DOHH2 (cell line): ENCODE measurements around the gene EIPR1.

Source experiments
- H3F3A ChIP-seq: fragments of 200-600 bp; sonication (generic), shearing (Covaris generic); 2 replicates; pipeline ENCODE4 v1.6.0; 2016; ENCODE audit warnings: antibody characterized with exemption, mild to moderate bottlenecking; ENCODE audit not compliant: control insufficient read depth, insufficient read depth
- H3K27ac ChIP-seq: fragments of 200-600 bp; sonication (generic); 2 replicates; pipeline ENCODE4 v1.5.1; 2014; ENCODE audit warnings: low read depth, mild to moderate bottlenecking, low read length, moderate library complexity
- H3K27me3 ChIP-seq: fragments of 200-600 bp; sonication (generic); 2 replicates; pipeline ENCODE4 v1.6.1; 2014; ENCODE audit warnings: mild to moderate bottlenecking, low read length, mixed read lengths; ENCODE audit not compliant: control insufficient read depth
- H3K36me3 ChIP-seq: fragments of 200-600 bp; sonication (generic); 2 replicates; pipeline ENCODE4 v1.6.1; 2014; ENCODE audit warnings: mild to moderate bottlenecking, low read length, moderate library complexity, mixed read lengths; ENCODE audit not compliant: control insufficient read depth
- H3K4me1 ChIP-seq: fragments of 200-600 bp; sonication (generic); 2 replicates; pipeline ENCODE4 v1.6.1; 2014; ENCODE audit warnings: mild to moderate bottlenecking, low read length, mixed read lengths; ENCODE audit not compliant: control insufficient read depth
- H3K4me2 ChIP-seq: fragments of 200-600 bp; sonication (generic); 2 replicates; pipeline ENCODE4 v1.6.0; 2014; ENCODE audit warnings: mild to moderate bottlenecking, low read length, moderate library complexity
- H3K4me3 ChIP-seq: fragments of 200-600 bp; sonication (generic); 2 replicates; pipeline ENCODE4 v1.5.1; 2014; ENCODE audit warnings: mild to moderate bottlenecking, low read length, mixed read lengths
- H3K79me2 ChIP-seq: fragments of 200-600 bp; sonication (generic); 2 replicates; pipeline ENCODE4 v1.6.1; 2014; ENCODE audit warnings: mild to moderate bottlenecking, low read length, mixed read lengths; ENCODE audit not compliant: control insufficient read depth
- H3K9me2 ChIP-seq: fragments of 200-600 bp; sonication (generic); replicated peaks from 2 replicates; pipeline ENCODE4 v1.6.1; 2014; ENCODE audit warnings: mild to moderate bottlenecking, low read length, mixed read lengths; ENCODE audit not compliant: control insufficient read depth
- H3K9me3 ChIP-seq: fragments of 200-600 bp; sonication (generic); 2 replicates; pipeline ENCODE4 v1.6.1; 2014; ENCODE audit warnings: antibody characterized with exemption, low read length, mixed read lengths; ENCODE audit not compliant: control insufficient read depth, insufficient read depth
- H4K20me1 ChIP-seq: fragments of 200-600 bp; sonication (generic); 2 replicates; pipeline ENCODE4 v1.6.0; 2014; ENCODE audit warnings: low read depth, mild to moderate bottlenecking, antibody characterized with exemption, low read length, moderate library complexity; ENCODE audit not compliant: control insufficient read depth, insufficient read depth
- CTCF ChIP-seq: fragments of 200-600 bp; sonication (generic); IDR thresholded peaks from one replicate; pipeline ENCODE4 v1.5.1; 2014; ENCODE audit warnings: antibody characterized with exemption, mild to moderate bottlenecking, low read depth, low read length; ENCODE audit not compliant: poor library complexity, severe bottlenecking
- EZH2phosphoT487 ChIP-seq: fragments of 200-600 bp; sonication (generic); IDR thresholded peaks from 2 replicates; pipeline ENCODE4 v1.6.1; 2017; ENCODE audit warnings: borderline replicate concordance, mild to moderate bottlenecking, antibody characterized with exemption, low read length, moderate library complexity, mixed read lengths

Gene EIPR1

GRCh38 chr2:3172265-3172935 is 205.2 kb downstream of the EIPR1 start:
- H3K4me1 ChIP-seq = no peaks in the 10 kb centered on the region
- H3K27me3 ChIP-seq = no peaks in the 10 kb centered on the region
- no peaks in the 10 kb centered on the region for H3K79me2 ChIP-seq
- no peak overlapping the region for H3K4me2 ChIP-seq
- H3K36me3 ChIP-seq = no peaks in the 10 kb centered on the region
- no peaks in the 10 kb centered on the region for H3K9me3 ChIP-seq
- TF ChIP-seq EZH2phosphoT487 (no peak), CTCF (no peak)
- H4K20me1 ChIP-seq = no peaks in the 10 kb centered on the region; the same call in 1 of the 2 replicates
- H3F3A ChIP-seq = no peaks in the 10 kb centered on the region
- no peaks in the 10 kb centered on the region for H3K9me2 ChIP-seq
- H3K27ac ChIP-seq = no peak overlapping the region
- H3K4me3 ChIP-seq = no peak overlapping the region

DNA sequence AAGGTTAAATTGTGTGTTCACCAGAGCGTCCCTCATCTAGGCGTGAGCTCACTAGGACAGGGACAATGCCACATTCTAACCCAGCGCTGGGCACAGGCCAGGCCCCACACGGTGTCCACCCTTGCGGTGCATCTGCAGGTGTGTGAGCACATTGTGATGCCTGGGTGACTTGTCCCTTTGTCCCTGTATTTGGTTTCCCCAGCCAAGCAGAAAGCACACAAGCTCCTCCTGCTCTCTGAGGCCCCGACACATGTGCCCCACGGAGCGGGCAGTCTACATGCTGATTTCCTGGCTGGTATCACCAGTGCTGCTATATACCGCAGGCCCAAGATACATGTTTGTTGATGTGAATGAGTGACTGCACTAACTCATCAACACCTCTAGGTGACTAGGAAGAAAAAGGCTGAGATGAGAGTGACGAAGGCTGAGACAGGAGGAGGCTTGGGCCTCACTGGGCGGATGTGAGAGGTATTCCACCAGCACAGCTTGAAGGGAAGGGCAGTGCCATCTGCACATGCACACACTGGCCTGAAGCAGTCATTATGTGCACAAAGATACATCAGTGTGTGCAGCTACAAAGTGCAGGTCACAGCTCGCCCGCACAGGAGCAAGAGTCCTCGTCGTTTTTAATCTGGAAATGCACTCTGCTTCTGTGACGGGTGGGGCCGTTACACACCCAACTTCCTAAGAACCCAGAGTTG is 205.9 kb downstream of the EIPR1 start:
- Histone ChIP-seq H3F3A (no peaks in the 10 kb centered on the region), H3K9me2 (no peaks in the 10 kb centered on the region), H3K36me3 (no peaks in the 10 kb centered on the region), H3K79me2 (no peaks in the 10 kb centered on the region), H3K27me3 (no peaks in the 10 kb centered on the region), H3K9me3 (no peaks in the 10 kb centered on the region), H3K27ac (no peak overlapping the region), H3K4me1 (no peaks in the 10 kb centered on the region), H4K20me1 (no peaks in the 10 kb centered on the region; the same call in 1 of the 2 replicates), H3K4me2 (no peak overlapping the region), H3K4me3 (no peak overlapping the region)
- TF ChIP-seq EZH2phosphoT487 = no peak
- no peak for TF ChIP-seq CTCF

GRCh38 chr2:3170792-3171455 is 206.7 kb downstream of the EIPR1 start:
- Histone ChIP-seq H3F3A (no peaks in the 10 kb centered on the region), H3K9me3 (no peaks in the 10 kb centered on the region), H3K27ac (no peak overlapping the region), H4K20me1 (no peaks in the 10 kb centered on the region; the same call in 1 of the 2 replicates), H3K4me3 (no peak overlapping the region), H3K4me1 (no peaks in the 10 kb centered on the region), H3K27me3 (no peaks in the 10 kb centered on the region), H3K36me3 (no peaks in the 10 kb centered on the region), H3K79me2 (no peaks in the 10 kb centered on the region), H3K4me2 (no peak overlapping the region), H3K9me2 (no peaks in the 10 kb centered on the region)
- no peak for TF ChIP-seq EZH2phosphoT487
- TF ChIP-seq CTCF = no peak
